HepG2 (cell line): Measurements from ENCODE around the gene FIZ1. TPM values are rescaled to one million over a fixed set of nuclear protein-coding genes. Genes with fewer than 3 reads are reported as not detected.

ENCODE experiments used
- ADNP ChIP-seq: sonication (generic); formaldehyde crosslinking; IDR thresholded peaks from 2 replicates; pipeline ENCODE4 v1.4.0; 2020; ENCODE audit warnings: missing genetic modification reagents
- HDAC6 ChIP-seq: fragments of 200-600 bp; sonication (generic); IDR thresholded peaks from 2 replicates; pipeline ENCODE4 v1.7.0; 2017; ENCODE audit warnings: mild to moderate bottlenecking, antibody characterized with exemption, low read length, low read depth
- IKZF4 ChIP-seq: sonication (generic); formaldehyde crosslinking; IDR thresholded peaks from 2 replicates; pipeline ENCODE4 v1.5.1; 2020; ENCODE audit warnings: borderline replicate concordance, mild to moderate bottlenecking, low read depth, missing genetic modification reagents; ENCODE audit errors: not compliant biosample characterization
- ONECUT2 ChIP-seq: sonication (generic); formaldehyde crosslinking; IDR thresholded peaks from 2 replicates; pipeline ENCODE4 v1.4.0; 2020; ENCODE audit warnings: missing genetic modification reagents
- RAD21 ChIP-seq: fragments of 450-650 bp; formaldehyde crosslinking; IDR thresholded peaks from 2 replicates; pipeline ENCODE4 v1.5.0; 2020; ENCODE audit warnings: mild to moderate bottlenecking
- RORA ChIP-seq: sonication (generic); formaldehyde crosslinking; IDR thresholded peaks from 2 replicates; pipeline ENCODE4 v1.5.0; 2020; ENCODE audit warnings: mild to moderate bottlenecking, missing genetic modification reagents, moderate library complexity
- ZBTB4 ChIP-seq: sonication (generic); formaldehyde crosslinking; IDR thresholded peaks from 2 replicates; pipeline ENCODE4 v1.4.0; 2020; ENCODE audit warnings: missing genetic modification reagents, mild to moderate bottlenecking, borderline replicate concordance
- ZFP36L1 ChIP-seq: sonication (generic); formaldehyde crosslinking; IDR thresholded peaks from 2 replicates; pipeline ENCODE4 v1.8.0; 2022; ENCODE audit warnings: mild to moderate bottlenecking, missing genetic modification reagents, moderate library complexity
- ZNF142 ChIP-seq: sonication (generic); formaldehyde crosslinking; IDR thresholded peaks from 2 replicates; pipeline ENCODE4 v1.4.0; 2020; ENCODE audit warnings: missing genetic modification reagents
- ZNF224 ChIP-seq: sonication (generic); formaldehyde crosslinking; IDR thresholded peaks from 2 replicates; pipeline ENCODE4 v1.5.0; 2020; ENCODE audit warnings: mild to moderate bottlenecking, missing genetic modification reagents
- ZNF282 ChIP-seq: fragments of 450-650 bp; IDR thresholded peaks from 2 replicates; pipeline ENCODE4 v1.6.1; 2018; ENCODE audit not compliant: partially characterized antibody
- polyA plus RNA-seq, 8 experiments: library from polyadenylated mRNA; depleted of rRNA in 3 of 8; stranded (reverse) in 7 of 8; unstranded in 1 of 8; fragments of >200 nt; fragmentation: Illumina TruSeq in 4 of 8; extraction: Trizol in 4 of 8; gene quantifications; 2 replicates each; pipeline versions ENCODE4 v1.2.1 to v1.2.3, GENCODE V29; 2011 to 2016; ENCODE audit warnings: low read depth in 4 of 8, missing spikeins in 1 of 8, mixed read lengths in 1 of 8; ENCODE audit not compliant: insufficient read depth in 1 of 8
- total RNA-seq, 5 experiments: library from RNA; depleted of rRNA; stranded (reverse); fragments of >200 nt; fragmentation: Illumina TruSeq; extraction: Trizol; gene quantifications; 2 replicates each; pipeline ENCODE4 v1.2.3, GENCODE V29; 2016; ENCODE audit warnings: low read depth in 1 of 5
- TF ChIP-seq, protein P1 (sequence below): sonication (generic); formaldehyde crosslinking; IDR thresholded peaks from 2 replicates; pipeline ENCODE4 v1.4.0; 2020; ENCODE audit warnings: mild to moderate bottlenecking, missing genetic modification reagents
- TF ChIP-seq, protein P2 (sequence below): sonication (generic); formaldehyde crosslinking; IDR thresholded peaks from 2 replicates; pipeline ENCODE4 v1.4.0; 2020; ENCODE audit warnings: mild to moderate bottlenecking, missing genetic modification reagents

The FIZ1 gene
- total and polyA plus RNA-seq, 2 of the 13 experiments (the other 11 are each of a cell fraction or from before 2014, with no cell fraction given) = 3.6 to 5.9 TPM

DNA sequence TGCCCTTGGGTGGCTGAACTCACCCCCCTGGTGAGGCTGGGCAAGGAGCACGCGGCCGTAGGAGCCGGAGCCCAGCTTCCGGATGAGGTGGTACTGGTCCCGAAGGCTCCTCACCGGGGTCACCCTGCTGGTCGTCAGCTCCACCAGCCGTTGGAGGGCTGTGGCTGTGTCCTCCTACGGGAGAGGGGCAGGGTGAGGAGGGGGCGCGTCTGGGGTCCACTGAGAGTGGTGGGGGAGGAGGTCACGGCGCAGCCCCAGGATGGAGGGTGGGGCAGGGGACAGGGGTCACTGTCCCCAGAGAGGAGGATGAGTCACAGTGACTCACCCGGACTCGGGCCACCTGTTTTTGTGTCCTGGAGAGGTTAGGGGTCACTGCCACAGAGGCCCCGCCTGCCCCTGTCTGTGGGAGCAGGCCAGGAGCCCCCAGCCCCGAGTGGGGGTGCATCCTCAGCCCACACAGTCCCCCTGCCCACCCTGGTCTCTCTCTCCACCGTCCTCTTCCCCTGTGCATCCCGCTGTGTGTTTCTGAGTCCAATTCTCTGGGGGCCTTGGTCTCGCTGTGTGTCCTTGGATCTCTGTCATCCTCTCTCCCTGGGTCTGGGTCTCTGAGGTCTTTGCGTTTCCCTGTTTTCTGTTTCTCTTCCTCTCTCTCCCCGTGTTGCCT, 54.4 kb downstream of the FIZ1 start (continued):
- TF ChIP-seq, protein P1, sequence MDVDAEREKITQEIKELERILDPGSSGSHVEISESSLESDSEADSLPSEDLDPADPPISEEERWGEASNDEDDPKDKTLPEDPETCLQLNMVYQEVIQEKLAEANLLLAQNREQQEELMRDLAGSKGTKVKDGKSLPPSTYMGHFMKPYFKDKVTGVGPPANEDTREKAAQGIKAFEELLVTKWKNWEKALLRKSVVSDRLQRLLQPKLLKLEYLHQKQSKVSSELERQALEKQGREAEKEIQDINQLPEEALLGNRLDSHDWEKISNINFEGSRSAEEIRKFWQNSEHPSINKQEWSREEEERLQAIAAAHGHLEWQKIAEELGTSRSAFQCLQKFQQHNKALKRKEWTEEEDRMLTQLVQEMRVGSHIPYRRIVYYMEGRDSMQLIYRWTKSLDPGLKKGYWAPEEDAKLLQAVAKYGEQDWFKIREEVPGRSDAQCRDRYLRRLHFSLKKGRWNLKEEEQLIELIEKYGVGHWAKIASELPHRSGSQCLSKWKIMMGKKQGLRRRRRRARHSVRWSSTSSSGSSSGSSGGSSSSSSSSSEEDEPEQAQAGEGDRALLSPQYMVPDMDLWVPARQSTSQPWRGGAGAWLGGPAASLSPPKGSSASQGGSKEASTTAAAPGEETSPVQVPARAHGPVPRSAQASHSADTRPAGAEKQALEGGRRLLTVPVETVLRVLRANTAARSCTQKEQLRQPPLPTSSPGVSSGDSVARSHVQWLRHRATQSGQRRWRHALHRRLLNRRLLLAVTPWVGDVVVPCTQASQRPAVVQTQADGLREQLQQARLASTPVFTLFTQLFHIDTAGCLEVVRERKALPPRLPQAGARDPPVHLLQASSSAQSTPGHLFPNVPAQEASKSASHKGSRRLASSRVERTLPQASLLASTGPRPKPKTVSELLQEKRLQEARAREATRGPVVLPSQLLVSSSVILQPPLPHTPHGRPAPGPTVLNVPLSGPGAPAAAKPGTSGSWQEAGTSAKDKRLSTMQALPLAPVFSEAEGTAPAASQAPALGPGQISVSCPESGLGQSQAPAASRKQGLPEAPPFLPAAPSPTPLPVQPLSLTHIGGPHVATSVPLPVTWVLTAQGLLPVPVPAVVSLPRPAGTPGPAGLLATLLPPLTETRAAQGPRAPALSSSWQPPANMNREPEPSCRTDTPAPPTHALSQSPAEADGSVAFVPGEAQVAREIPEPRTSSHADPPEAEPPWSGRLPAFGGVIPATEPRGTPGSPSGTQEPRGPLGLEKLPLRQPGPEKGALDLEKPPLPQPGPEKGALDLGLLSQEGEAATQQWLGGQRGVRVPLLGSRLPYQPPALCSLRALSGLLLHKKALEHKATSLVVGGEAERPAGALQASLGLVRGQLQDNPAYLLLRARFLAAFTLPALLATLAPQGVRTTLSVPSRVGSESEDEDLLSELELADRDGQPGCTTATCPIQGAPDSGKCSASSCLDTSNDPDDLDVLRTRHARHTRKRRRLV (CRISPR knock-in tag) = no peak
- TF ChIP-seq ZNF142 (CRISPR knock-in tag) (no peak), ADNP (CRISPR knock-in tag) (no peak), IKZF4 (CRISPR knock-in tag) (no peak), ZBTB4 (CRISPR knock-in tag) (no peak), ONECUT2 (no peak), RAD21 (CRISPR knock-in tag) (no peak), ZNF224 (no peak), ZFP36L1 (no peak), HDAC6 (no peak), ZNF282 (no peak), RORA (no peak)
- TF ChIP-seq, protein P2, sequence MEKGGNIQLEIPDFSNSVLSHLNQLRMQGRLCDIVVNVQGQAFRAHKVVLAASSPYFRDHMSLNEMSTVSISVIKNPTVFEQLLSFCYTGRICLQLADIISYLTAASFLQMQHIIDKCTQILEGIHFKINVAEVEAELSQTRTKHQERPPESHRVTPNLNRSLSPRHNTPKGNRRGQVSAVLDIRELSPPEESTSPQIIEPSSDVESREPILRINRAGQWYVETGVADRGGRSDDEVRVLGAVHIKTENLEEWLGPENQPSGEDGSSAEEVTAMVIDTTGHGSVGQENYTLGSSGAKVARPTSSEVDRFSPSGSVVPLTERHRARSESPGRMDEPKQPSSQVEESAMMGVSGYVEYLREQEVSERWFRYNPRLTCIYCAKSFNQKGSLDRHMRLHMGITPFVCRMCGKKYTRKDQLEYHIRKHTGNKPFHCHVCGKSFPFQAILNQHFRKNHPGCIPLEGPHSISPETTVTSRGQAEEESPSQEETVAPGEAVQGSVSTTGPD (CRISPR knock-in tag) = no peak
